Suppressor macrophage treated with lipopolysaccharide for 4 hours (primary cell): ENCODE measurements around the gene CFAP299.
A peak's percentile ranks its signal among the peaks of the same experiment; 100 is the strongest.

ENCODE experiments used
- DNase-seq: peaks from one replicate; pipeline ENCODE4 v3.0.0-alpha.2; 2020

CFAP299 gene

GRCh38 chr4:80873571-80873970 is 538.0 kb downstream of the CFAP299 start:
- DNase-seq: no peak

DNA sequence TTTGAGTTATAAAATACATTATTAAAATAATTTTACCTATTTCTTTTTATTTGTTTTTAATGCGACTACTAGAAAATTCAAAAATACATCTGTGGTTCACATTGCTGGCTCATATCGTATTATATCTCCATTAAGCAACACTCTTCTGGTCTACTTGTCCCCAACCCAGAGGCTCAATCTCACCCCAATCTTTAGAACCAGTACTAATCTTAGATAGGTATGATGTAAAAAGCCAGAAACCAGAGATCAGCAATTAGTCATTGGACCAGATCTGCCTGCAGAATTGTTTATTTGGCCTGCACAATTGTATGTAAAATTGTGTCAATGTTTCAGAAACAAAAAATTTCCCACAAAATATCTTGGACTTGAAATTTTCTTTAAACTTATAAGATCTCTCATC is 539.4 kb downstream of the CFAP299 start:
- no peak for DNase-seq

DNA sequence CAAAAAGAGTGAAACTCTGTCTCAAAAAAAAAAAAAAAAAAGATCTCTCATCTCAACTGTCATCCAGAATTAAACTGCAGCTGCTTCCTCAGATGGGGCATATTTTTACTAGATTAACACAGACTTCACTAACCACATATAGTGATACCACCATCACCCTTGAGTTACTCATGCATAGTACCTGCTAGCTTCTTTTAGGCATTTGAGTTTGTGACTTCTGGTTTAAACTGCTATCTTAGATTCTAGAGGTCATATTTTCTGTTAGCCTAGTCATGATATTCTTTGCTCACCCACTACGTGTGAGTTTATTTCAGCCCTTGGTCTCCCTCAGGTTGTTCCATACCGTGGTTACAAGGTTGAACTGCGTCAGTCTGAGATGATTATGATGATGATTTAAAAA is 540.1 kb downstream of the CFAP299 start:
- DNase-seq: no peak

- DNase-seq: no peak
These were observed 541.3 kb downstream of the CFAP299 start for GRCh38 chr4:80876810-80877209.

GRCh38 chr4:80878218-80878617 is 542.7 kb downstream of the CFAP299 start:
- no peak for DNase-seq

DNA sequence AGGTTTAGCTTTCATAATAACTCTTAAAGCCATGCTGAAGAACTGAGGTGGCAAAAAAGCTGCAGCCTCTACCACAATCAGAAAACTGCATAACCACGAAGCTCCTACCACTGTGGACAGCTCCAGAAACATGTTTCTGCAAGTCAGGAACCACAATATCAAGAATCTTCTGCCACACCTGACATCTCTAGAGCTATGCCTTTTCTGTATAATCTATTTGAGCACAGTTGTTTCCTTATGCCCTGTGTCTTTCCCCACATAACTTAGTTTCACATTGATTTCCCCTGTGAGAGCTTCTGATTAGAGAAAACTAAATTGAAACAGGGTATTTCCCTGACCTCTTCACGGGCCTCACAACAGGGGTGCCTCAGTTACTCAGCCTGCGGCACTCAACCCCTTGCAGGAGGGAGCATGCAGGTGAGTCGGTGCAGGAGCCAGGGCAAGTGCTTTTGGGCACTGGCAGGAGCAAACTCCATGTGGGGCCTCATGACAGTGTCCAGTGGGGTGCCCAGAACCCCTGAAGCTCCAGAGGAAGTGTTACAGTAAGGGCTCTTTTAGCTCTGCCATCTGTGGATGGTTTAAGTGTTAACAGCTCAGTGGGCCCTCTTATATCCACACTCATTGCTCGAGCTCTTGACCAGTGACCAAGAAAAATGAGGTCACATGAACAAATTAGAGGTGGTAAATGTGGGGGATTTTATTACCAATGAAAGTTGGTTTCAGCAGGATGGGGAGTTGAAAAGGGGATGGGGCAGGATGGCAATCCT is 562.2 kb downstream of the CFAP299 start:
- no peak for DNase-seq

GRCh38 chr4:80900908-80901307 is 565.4 kb downstream of the CFAP299 start:
- DNase-seq: no peak

DNA sequence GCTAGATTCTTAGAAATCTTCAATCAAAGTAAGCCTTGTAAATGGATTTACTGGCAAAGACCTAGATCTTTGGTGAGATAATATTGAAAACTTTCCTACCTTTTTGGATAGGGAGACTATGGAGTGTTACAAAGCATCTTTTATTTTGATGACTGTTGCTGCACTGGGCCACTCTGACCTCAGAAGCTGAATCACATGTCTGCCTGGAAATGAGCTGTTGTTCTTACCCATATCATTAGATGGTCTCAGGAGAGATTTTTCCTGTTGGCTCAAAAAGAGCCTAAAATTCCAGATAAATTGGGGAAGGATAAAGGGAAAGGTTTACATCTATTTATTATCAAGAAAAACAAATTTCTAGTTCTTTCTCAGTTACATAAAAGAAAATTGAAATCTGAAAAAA is 567.5 kb downstream of the CFAP299 start:
- DNase-seq: no peak

- DNase-seq: no peak
These were observed 574.4 kb downstream of the CFAP299 start for GRCh38 chr4:80909938-80910337.

- DNase-seq: no peak
These were observed 575.9 kb downstream of the CFAP299 start for GRCh38 chr4:80911458-80911857.

GRCh38 chr4:80912350-80912749 is 576.8 kb downstream of the CFAP299 start:
- no peak for DNase-seq

DNA sequence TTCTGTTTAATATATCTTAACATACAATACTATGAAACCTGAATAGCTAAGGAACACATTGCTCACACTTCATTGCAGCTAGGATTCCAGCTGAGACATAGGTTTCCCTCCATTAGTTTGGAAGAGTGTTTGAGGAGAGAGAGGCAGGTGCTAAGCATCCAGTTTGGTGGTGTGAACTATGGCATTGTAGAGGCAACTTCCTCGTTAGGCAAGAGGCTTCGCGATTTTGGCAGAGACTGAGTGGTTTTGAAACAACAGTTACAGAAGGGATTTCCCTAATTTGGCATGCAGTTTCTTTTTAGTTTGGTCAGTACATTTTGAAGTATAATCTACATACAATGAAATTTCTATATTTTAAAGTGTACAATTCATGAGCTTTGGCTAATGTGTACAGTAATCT is 577.9 kb downstream of the CFAP299 start:
- DNase-seq: peak; percentile 12

GRCh38 chr4:80916770-80917169 is 581.2 kb downstream of the CFAP299 start:
- DNase-seq: no peak

DNA sequence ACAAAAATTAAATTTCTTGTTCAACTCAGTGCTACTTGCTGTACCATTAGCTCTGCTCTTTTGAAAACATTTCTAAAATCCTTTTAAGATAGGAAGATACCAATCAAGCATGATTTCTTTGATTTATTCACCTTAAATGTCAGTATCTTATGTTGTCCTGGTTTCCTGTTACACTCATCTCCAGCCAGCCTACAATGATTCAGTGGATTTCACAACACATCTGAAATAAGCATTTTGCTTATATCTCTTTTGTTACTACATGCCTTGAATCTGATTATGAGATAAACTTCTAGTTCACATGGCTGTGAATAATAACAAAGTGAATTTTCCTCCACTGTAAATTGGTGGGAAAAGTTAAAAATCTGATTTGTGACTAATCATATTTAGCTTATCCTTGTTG is 582.5 kb downstream of the CFAP299 start:
- peak; percentile 1 for DNase-seq

DNA sequence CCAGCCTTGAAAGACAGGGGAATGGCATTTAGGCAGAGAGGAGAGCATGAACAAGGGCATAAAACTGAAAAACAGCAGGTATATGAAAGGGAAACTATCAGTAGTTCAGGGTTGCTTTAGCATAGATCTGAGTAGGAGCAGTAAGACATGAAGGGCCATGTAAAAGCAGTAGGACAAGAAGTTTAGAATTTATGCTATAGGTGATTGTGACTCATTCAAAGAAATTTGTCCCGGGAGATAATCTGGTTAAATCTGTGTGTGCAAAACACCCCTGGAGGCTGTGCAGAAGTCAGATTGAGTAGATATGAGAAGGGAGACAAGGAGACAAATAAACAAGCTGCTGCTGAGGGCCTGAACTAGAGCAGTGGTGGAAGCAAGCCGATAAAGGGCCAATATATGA is 585.9 kb downstream of the CFAP299 start:
- no peak for DNase-seq

DNA sequence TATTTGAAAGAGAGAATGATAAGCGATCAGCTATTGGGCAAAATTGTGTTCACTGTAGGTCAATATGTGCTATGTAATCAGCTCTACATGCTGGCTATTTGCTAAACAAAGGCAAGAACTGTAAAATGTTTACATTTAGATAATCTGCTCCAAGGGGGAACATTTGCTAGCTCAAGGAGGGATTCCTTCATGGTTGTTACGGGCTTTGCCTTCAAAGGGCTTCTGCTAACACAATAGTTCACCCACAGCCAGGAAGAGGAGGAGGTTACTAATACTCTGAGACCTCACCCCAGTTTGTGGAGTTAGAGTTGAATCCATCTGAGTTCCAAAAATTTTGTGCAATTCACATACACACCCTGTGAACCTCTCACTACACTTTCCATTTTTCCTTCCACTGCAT is 587.4 kb downstream of the CFAP299 start:
- no peak for DNase-seq

GRCh38 chr4:80925293-80925692 is 589.8 kb downstream of the CFAP299 start:
- DNase-seq: no peak

GRCh38 chr4:80926446-80926845 is 590.9 kb downstream of the CFAP299 start:
- DNase-seq: no peak

DNA sequence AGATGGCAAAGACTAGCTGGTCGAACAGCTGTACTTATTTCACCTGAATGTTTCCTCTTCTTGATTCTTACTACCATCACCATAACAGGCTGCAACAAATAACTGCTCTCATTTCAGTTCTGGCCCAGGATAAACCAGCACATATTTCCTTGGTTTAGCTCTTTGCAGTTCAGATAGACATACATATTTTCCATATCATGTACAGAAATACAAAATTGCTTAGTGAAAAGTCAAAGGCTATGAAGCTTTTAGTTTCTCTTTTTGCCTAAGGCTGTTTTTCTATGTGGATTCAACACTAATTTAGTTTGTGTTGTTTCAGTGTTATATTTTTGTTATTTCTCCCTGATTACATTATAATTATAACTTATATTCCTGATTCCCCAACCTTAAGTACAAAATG is 591.4 kb downstream of the CFAP299 start:
- no peak for DNase-seq

DNA sequence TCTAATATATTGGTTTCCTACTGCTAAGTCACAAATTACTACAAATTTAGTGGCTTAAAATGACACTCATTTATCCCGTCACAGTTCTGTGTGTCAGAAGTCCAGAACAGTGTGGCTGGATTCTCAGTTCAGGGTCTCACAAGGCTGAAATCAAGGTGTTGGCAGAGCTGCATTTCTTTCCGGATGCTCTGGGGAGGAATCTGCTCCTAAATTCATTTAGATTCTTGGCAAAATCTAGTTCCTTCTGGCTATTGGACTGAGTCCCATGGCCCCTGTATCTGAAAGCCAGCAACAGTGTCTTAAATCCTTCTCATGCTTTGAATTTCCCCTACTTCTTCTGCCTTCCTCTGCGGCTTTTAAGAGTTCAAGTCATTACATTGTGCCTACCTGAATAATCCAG is 591.9 kb downstream of the CFAP299 start:
- no peak for DNase-seq

DNA sequence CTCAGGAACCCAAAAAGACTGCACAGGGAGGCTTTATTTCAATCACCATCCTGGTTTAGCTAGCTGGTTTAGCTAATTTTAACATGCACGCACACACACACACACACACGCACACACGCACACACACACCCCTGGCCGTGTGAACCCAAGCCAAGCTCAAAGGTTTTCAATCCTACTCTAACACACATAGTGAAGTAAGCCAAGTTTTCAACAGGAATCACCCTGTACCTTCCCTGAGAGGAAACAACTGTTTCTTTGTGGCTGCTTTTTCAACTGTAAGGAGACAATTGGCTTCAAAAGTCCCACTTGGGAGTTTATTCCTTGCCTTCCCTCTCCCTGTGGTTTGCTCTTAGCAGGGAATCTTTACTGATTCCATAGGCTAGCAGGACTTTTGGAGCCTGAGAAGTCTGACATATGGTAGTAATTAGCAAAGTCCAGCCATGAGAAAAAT is 596.1 kb downstream of the CFAP299 start:
- DNase-seq: no peak

GRCh38 chr4:80948141-80948540 is 612.6 kb downstream of the CFAP299 start:
- DNase-seq: no peak

GRCh38 chr4:80948995-80949394 is 613.5 kb downstream of the CFAP299 start:
- DNase-seq: no peak

- DNase-seq: no peak
These were observed 620.9 kb downstream of the CFAP299 start for GRCh38 chr4:80956421-80956820.

GRCh38 chr4:80963051-80963450 is 627.5 kb downstream of the CFAP299 start:
- no peak for DNase-seq
